NCI-H2171 (cell line): ENCODE data around the gene LYPD1.

ENCODE experiments used
- DNase-seq: peaks from one replicate; lab custom pipeline; 2025; lab: John Stamatoyannopoulos, UW

LYPD1 gene

GRCh38 chr2:132632000-132632649 lies 37.9 kb downstream of the LYPD1 start:
- DNase-seq, result no peak

DNA sequence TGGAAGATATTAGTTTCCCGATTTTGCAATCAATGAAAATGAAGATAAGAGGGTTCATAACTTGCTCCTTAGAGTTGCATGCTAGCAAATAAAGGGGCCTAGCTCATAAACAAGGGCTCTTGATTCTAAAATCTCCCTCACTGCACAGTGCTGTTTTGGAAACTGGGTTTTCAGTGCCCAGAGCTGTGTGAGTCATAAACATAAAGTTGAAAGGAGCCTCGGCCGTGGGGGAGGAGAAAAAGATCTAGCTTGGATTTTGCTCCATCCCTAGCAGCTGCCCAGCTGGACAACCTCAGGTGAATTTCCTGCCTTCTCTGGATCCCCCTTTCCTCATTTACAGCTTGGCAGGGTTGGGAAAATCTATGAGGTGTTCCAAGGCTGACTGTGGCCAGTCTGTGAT lies 42.5 kb downstream of the LYPD1 start:
- no peak for DNase-seq

DNA sequence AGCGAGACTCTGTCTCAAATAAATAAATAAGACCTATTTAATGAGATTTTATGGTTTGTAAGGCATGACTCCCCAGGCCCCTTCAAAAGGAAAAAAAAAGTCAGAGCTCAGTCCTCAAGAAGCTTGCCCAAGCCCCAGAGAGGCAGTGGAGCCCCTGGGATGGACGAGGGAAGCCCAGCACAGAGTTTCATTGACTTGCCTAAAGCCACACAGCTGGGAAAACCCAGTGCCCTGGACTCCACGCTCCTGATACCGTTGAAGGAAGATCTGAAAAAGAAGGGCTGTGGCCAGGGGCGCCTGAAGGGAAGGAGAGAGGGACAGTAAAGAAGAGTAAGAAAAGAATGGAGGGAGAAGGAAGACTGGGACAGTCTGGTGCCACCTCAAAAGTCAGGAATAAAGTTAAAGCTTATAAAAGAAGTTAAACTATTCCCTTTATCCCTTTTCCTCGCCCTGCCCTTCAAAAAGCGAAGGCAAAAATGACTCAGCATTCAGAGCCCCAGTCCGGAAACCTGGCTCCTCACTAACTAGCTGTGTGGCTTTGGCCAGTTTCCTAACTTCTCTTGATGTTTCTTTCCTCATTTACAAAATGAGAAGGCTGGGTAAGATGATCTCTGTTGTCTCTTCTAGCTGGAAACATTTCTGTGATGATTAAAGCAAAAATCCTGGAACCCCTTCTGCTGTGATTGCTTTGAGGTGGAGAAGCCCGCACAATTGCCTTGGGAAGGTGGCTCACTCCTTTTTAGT lies 46.7 kb downstream of the LYPD1 start:
- DNase-seq, result no peak

- DNase-seq, result no peak
Measured at GRCh38 chr2:132621131-132621875, 48.7 kb downstream of the LYPD1 start.

DNA sequence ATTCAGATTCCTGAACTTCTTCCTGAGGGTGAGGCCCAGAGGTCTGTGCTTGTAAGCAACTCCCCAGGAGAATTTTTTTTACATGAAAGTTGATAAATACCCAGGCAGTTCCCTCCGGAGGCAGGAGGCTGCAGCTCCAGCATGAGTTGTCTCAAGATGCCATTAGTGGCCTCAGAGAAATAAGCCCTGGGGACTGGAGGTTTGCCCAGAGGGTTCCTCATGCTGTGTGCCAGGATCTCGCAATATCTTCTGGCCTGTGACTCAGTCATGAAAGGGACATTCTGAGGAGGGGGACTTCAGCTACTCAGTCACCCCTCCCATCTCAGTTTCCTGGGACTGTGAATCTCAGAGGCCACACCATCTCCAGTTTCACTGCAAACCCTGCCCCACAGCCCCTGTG lies 49.9 kb downstream of the LYPD1 start:
- no peak for DNase-seq

GRCh38 chr2:132618734-132619133 lies 51.3 kb downstream of the LYPD1 start:
- DNase-seq, result no peak

DNA sequence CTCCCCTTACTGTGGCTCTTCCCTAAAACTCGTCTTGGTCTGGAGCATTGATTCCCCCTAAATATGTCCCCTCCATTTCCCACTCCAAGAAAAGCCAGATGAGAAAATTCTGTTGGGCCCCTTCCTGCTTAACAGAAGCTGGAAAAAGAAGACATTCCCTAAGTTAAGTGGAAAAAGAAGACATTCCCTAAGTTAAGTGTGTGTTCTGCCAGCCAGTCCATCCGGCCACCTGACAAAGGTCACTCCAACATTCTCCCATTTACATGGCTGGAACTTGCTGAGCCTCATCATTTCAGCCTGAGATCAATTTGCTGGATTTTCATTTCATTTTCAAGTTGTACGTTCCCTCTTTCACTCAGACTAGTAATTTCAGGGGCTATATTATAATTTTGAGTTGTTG lies 52.0 kb downstream of the LYPD1 start:
- no peak for DNase-seq

- no peak for DNase-seq
Measured at GRCh38 chr2:132615329-132616085, 54.5 kb downstream of the LYPD1 start.

GRCh38 chr2:132611719-132612118 lies 58.3 kb downstream of the LYPD1 start:
- no peak for DNase-seq

DNA sequence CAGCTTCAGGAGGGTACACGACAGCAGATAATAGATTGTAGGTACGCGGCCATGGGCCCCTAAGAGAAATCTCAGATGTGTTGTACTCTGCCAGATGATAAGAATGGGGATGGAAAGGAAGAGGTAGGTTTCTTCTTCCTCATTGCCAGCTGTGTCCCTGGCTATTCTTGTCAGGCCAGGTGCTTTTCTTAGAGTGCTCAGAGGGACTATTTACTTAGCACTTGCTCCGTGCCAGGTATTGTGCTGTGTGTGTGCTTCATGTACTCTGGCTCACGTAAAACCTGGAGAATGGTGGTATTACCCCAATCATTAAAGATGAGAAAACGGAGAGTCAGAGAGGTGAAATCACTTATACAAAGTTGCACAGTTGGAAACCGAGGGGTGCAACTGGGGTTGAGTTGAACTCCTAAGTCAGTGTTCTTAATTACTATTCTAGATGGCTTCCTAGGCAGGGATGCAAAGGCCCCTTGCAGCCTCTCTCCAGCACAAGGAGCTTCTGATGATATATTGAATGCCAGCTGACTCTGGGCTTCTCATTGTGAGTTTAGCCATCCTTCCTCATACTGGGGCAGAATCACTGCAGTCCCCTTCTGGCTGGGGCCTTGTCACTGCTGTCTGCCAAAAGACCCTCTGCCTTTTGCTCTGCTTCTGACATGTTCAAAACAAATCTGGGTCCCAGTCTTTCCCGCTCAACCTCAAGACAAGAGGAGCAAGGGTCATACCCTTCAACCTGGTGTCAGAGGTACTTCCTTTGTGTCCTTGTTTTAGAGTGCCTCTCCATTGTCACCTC lies 60.7 kb downstream of the LYPD1 start:
- DNase-seq, result no peak

DNA sequence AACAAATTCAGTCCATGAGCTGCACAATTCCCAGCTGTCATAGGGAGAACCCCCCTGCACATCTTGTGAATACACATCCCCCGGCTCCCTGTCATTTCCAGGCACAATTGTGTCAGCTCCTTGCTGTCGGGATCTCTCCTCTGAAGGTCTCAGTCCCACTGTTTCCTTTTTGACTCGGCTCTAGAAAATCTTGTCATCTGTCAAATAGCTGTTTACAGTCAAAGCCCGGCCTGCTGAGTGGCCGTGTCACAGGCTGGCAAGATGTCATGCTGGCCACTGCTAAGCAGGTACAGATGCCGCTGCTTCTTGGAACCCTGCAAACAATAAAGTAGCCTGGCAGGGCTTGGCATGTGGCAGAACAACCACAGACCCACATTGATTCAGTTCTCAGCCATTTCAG lies 61.7 kb downstream of the LYPD1 start:
- no peak for DNase-seq

GRCh38 chr2:132607426-132608090 lies 62.4 kb downstream of the LYPD1 start:
- no peak for DNase-seq

- no peak for DNase-seq
Measured at GRCh38 chr2:132606649-132607048, 63.4 kb downstream of the LYPD1 start.

DNA sequence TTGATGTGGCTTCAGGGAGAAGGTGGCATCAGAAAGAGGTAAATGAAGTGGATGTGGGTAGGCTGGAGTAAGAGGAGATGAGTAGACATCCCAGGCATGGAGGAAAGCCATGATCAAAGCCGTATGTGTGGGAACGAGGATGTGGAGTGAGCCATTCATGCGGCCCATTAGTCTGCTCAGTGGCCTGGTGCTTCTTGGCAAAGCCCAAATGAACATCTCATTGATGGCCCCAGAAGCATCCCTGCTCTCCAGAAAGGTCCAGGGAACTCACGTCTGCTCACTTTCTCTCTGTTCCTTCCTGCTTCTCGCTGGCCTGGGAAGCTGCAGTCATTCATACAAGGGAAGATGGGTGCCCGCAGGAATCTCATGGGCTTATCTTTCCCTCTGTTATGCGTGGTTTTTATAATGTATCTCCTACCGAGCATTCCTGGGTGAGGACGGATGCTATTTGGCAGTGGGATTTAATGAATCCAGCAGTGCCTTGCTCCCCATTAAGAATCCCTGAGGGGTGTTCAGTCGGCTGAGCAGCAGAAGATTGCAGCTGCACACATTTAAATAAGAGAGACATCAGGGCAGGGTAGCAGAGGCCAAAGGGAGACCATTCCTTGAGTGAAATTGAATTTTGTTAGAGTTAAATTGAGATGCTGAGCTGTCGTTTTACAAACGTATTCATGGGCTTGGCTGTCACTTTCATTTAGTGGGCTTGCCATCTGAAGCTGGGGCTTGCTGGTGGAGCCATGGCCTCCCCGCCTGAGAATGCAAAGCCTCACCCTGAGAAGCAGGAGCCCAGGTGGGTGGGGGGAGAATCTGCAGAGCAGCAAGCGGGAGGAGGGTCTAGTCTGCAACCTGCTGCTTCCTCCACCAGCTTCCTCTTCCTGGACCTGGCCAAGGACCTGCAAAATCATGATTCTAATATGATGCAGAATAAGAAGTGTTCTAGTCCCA lies 64.5 kb downstream of the LYPD1 start:
- no peak for DNase-seq

- DNase-seq, result no peak
Measured at GRCh38 chr2:132604561-132604960, 65.4 kb downstream of the LYPD1 start.

- DNase-seq, result no peak
Measured at GRCh38 chr2:132599556-132599955, 70.4 kb downstream of the LYPD1 start.

DNA sequence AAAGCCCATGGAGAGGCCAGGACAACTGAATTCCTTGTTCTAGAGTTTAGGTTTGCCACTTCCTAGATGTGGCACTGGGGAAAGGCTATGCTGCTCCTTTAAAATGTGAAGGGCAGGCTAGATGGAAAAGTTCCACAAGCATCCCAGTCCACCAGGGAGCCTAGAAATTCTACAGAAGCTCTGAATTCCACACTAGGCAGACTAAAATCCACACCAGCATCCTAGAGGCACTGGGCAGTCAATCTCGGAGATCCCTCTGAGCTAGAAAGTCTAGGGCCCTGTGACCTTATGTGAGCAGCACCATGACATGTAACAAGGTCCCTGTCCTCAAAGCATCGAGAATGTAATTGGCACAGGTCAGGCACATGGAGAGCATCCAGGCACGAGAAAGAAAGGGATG lies 71.5 kb downstream of the LYPD1 start:
- no peak for DNase-seq

GRCh38 chr2:132597831-132598230 lies 72.2 kb downstream of the LYPD1 start:
- no peak for DNase-seq

- DNase-seq, result no peak
Measured at GRCh38 chr2:132597166-132597565, 72.8 kb downstream of the LYPD1 start.

DNA sequence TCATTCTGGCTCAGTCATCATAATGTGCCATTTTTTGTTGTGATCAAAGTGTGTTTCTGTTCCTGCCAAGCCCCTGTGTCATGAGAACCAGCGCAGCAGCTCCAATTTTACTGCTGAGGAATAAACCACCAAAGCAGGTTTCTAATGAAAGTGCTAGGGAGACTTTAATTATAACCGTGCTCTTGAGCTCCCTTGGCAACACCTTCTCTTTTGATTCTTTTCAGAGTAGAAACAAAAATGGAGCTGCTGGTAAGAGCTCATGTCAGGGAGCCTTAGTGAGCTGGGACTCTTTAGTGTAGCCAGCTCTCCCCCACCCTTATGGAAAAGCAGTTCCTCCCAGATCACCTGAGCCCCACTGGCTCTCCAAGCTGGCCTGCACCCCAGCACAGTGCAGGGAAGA lies 74.3 kb downstream of the LYPD1 start:
- DNase-seq, result no peak
